ENCODE results near the gene SGCA. TPM values are rescaled to one million over a fixed set of nuclear protein-coding genes. Genes with fewer than 3 reads are reported as not detected.

Gene SGCA
- total and polyA plus RNA-seq, 8 donors = 3.2 to 18.5 (median 5.6) TPM

DNA sequence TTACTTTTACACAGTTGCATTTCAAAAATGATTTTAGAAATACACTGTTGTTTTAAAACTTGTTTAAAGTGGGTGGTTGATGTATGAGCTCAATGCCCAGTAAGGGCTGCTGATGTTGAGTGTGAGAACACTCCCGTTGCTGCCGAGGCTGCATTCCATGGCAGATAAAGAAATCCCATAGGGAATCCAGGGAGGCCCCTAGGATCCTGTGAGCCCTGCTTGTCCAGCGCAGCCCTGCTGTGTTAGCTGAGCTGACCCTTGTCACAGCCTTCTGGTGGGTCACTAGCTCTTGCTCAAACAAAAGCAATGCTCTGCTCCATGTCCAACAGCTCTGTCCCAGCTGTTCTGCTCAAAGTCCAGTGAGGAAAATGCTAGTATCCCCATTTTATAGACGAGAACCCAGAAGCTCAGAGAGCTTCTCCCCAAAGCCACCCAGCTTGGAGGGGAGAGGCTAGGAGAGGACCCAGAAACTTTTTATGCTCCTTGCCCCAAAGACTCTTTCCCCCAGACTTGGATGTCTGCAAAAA is 54.2 kb downstream of the SGCA start:
- TF ChIP-seq, protein P1, sequence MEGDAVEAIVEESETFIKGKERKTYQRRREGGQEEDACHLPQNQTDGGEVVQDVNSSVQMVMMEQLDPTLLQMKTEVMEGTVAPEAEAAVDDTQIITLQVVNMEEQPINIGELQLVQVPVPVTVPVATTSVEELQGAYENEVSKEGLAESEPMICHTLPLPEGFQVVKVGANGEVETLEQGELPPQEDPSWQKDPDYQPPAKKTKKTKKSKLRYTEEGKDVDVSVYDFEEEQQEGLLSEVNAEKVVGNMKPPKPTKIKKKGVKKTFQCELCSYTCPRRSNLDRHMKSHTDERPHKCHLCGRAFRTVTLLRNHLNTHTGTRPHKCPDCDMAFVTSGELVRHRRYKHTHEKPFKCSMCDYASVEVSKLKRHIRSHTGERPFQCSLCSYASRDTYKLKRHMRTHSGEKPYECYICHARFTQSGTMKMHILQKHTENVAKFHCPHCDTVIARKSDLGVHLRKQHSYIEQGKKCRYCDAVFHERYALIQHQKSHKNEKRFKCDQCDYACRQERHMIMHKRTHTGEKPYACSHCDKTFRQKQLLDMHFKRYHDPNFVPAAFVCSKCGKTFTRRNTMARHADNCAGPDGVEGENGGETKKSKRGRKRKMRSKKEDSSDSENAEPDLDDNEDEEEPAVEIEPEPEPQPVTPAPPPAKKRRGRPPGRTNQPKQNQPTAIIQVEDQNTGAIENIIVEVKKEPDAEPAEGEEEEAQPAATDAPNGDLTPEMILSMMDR (IDR thresholded peaks at IDR 0.05) = no peak
- DNase-seq = peak in 1 of 4 donors; percentile 55
- peak overlapping the region; percentile 35 to 84 for H3K27ac ChIP-seq
- intact Hi-C loops (cut with DNase I) = no loop called here
- peak; percentile 3 for ATAC-seq
- no peaks in the 10 kb centered on the region for H3K27me3 ChIP-seq
- no peaks in the 10 kb centered on the region for H3K36me3 ChIP-seq
- peaks cover 30 to 42% of the 10 kb centered on the region in 2 donors for H3K4me1 ChIP-seq
- no peak overlapping the region for H3K4me3 ChIP-seq
- H3K9me3 ChIP-seq = no peaks in the 10 kb centered on the region

DNA sequence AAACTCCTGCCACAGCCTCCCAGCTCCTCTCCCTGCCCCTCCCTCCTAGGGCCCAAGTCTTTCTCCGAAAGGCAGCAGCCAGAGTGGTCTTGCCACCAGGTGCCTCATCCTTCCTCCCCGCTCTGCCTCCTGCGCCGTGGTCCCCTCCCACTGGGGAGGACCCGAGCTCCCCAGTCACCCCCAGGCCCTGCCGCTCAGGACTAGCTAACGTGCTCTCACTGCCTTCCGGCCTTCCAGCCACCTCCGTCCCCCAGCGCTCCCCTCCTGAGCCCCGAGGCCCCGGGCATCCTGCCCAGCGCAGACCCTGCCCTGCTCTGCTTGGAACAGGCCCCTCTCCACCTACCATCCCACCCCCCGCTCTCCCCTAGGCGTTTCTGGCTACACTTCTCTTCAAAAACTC is 55.0 kb downstream of the SGCA start:
- Histone ChIP-seq H3K4me1 (peaks cover 30 to 42% of the 10 kb centered on the region in 2 donors), H3K27ac (peak overlapping the region; percentile 77 to 84), H3K36me3 (no peaks in the 10 kb centered on the region), H3K27me3 (no peaks in the 10 kb centered on the region), H3K9me3 (peaks cover 0 to 6% of the 10 kb centered on the region in 2 donors), H3K4me3 (no peak overlapping the region)
- TF ChIP-seq, protein P1 (IDR thresholded peaks at IDR 0.05) = no peak
- intact Hi-C loops (cut with DNase I) = no loop called here
- DNase-seq (no peak), ATAC-seq (no peak)

DNA sequence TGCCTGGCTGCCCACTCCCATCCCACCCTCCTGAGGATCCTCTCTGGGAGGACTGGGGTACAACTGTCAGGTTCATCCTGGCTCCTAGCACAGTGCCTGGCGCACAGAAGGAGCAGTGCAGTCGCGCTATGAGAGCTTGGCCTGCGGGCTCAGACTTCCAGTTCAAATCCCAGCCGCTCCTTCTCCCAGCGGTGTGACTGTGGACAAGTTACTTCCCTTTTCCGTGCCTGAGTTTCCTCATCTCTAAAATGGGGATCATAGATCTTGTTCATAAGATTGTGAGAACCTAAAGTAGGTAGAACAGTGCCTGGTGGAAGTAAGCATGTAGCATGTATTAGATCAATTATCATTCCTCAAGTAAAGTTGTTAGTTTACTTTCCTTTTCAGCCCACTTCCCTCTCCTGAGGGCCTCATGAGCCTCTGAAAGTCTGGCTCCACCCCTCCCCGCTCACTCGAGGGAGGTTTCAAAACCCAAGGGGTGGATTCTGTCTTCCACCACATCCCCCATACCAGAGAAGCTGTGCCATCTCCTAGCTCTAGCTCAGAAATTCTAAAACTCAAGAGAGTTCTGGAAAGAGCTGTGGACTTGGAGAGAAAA is 55.6 kb downstream of the SGCA start:
- peaks cover 0 to 9% of the 10 kb centered on the region in 2 donors for H3K9me3 ChIP-seq
- H3K4me1 ChIP-seq = peaks cover 30 to 42% of the 10 kb centered on the region in 2 donors
- H3K27me3 ChIP-seq = no peaks in the 10 kb centered on the region
- ATAC-seq = peak; percentile 78
- H3K4me3 ChIP-seq = no peak overlapping the region
- H3K27ac ChIP-seq = peak overlapping the region; percentile 77 to 84
- TF ChIP-seq, protein P1 (IDR thresholded peaks at IDR 0.05) = no peak
- intact Hi-C loops (cut with DNase I) = no loop called here
- peak in 2 of 4 donors; percentile 66 to 78 for DNase-seq
- no peaks in the 10 kb centered on the region for H3K36me3 ChIP-seq

DNA sequence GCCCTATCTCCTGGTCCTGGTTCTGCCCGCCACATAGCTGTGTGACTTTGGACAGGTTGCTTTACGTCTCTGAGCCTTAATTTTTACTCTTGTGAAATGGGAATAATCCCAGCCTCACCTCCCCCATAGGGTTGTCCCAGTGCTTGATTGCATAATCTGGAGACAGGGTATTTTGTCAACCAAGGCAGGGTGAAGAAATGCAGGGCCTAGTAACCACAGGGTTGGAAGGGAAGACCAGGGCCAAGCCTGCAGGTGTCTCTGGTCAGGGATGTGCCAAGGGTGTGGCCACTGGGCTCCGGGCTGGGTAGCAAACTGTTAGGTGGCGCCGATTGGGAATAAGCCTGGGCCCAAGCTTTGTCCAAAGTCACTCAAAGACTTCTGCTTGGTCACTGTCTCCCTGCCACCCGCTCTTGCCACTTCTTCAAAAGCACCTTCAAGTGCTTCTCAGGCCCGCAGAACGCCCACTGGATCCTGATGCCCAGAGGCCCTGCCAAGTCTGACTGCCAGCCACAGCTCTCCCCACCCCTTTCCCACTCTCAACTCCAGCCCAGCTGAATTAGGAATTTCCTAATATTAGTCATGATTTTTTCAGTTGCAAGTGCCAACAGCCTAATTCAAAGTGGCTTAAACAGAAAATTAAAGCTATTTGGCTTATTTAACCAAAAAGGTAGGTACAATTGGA is 56.2 kb downstream of the SGCA start:
- peak overlapping the region; percentile 77 to 84 for H3K27ac ChIP-seq
- ATAC-seq = peak; percentile 82
- peaks cover 30 to 42% of the 10 kb centered on the region in 2 donors for H3K4me1 ChIP-seq

More for the DNA sequence above, 56.2 kb downstream of the SGCA start:
- Histone ChIP-seq H3K27me3 (no peaks in the 10 kb centered on the region), H3K9me3 (peaks cover 0 to 15% of the 10 kb centered on the region in 2 donors), H3K36me3 (no peaks in the 10 kb centered on the region), H3K4me3 (no peak overlapping the region)
- peak in 3 of 4 donors; percentile 77 to 90 (median 87) for DNase-seq
- intact Hi-C loops (cut with DNase I) = no loop called here
- TF ChIP-seq, protein P1 (IDR thresholded peaks at IDR 0.05) = no peak

Measured in left lung (tissue), 10 donors.